ENCODE data around the gene TMPRSS6. TPM values are rescaled to one million over a fixed set of nuclear protein-coding genes. Genes with fewer than 3 reads are reported as not detected.

Gene TMPRSS6
- total and polyA plus RNA-seq, 3 experiments from 2014 or later, result 0.16 to 0.68 (median 0.42) TPM

DNA sequence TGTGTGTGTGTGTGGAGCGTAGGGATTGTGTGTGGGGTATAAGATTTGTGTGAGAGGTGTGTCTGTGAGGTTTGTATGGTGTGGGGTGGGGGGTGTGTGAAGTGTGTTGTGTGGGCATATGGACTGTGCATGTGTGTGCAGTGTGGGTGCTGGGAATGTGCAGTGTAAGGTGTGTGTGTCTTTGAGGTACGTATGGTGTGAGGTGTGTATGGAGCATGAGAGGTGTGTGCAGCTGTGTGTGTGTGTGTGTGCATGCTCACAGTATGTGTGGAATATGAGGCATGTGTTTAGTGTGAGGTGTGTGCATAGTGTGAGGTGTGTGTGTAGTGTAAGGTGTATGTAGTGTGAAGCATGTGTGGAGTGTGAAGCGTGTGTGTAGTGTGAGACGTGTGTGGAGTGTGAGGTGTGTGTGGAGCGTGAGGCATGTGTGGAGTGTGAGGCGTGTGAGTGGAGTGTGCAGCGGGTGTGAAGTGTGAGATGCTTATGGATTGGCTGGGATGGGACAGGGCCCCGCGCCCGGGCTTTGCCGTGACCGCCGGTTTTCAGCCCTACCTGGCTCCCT is 1.7 kb upstream of the TMPRSS6 start:
- Histone ChIP-seq H3K27me3 (ENCODE audit: insufficient read depth, low read length, poor library complexity, severe bottlenecking) (no peaks in the 10 kb centered on the region), H3K36me3 (ENCODE audit: insufficient read depth, low read length) (no peaks in the 10 kb centered on the region), H3K4me1 (ENCODE audit: insufficient read depth, low read length) (no peaks in the 10 kb centered on the region), H3K27ac (ENCODE audit: low read depth, low read length) (no peak overlapping the region), H3K9me3 (ENCODE audit: low read length) (no peaks in the 10 kb centered on the region), H3K4me3 (ENCODE audit: low read length) (no peak overlapping the region)
- Mint-ChIP-seq H3K27me3 (peaks cover 0 to 3% of the 10 kb centered on the region in 2 donors), H3K4me3 (no peak overlapping the region), H3K36me3 (peaks cover 2 to 8% (median 5%) of the 10 kb centered on the region in 3 donors), H3K4me1 (peaks cover 0 to 7% (median 0%) of the 10 kb centered on the region in 3 donors), H3K27ac (peak overlapping the region in 2 of 8 donors; percentile 1 to 9), H3K9me3 (no peaks in the 10 kb centered on the region)
- ChIA-PET POLR2A (no interaction called here), CTCF (no interaction called here)
- no peak for DNase-seq

DNA sequence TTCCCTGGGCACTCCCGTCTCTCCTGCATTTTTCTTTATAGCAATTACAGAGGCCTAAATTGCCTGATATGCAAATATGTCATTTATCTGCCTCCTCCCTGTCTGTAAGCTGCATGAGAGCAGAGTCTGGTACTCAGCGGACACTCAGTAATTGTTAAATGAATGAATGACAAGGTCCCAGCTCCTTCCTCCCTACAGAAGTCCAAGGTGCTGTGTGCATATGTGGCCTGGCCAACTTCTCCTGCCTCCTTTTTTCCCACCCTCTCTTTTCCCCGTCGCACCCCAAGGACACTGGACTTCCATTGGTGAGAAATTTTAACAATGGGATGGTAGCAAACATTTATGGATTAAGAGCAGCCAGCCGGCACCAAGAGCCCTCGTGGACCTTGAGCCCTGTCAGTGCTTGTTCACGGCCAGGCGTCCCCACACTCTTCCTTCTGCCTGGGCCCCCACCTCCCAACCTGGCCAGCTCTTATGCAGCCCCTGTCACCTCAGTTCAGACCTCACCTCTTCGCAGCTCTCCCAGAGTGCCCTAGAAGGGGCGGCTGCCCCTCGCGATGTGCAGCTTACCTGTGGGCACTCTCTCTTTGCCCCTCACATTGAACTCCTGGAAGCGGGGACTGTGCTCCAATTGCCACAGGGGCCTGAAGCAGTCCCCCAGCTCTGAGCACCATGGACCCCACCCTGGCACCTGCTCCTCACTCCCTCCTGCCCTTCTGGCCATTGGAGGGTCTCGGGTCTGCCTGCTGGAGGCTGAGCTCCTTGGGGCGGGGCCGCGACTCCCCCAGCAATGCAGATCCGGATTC is 1.5 kb downstream of the TMPRSS6 start:
- CTCF ChIA-PET, result interaction anchor here (0.8 kb wide), 1 partner anchor 92 kb away, joined by 4 read pairs; no protein-coding TSS in a partner anchor
- H3K9me3 ChIP-seq (ENCODE audit: low read length), result no peaks in the 10 kb centered on the region
- POLR2A ChIA-PET, result no interaction called here
- peak overlapping the region in 3 of 8 donors; percentile 33 to 76 (median 58) for H3K27ac Mint-ChIP-seq
- H3K4me3 Mint-ChIP-seq, result no peak overlapping the region
- no peaks in the 10 kb centered on the region for H3K36me3 ChIP-seq (ENCODE audit: insufficient read depth, low read length)
- no peak overlapping the region for H3K27ac ChIP-seq (ENCODE audit: low read depth, low read length)
- DNase-seq, result no peak
- no peaks in the 10 kb centered on the region for H3K4me1 ChIP-seq (ENCODE audit: insufficient read depth, low read length)
- no peaks in the 10 kb centered on the region for H3K27me3 ChIP-seq (ENCODE audit: insufficient read depth, low read length, poor library complexity, severe bottlenecking)
- H3K4me1 Mint-ChIP-seq, result peaks cover 0 to 6% (median 0%) of the 10 kb centered on the region in 3 donors
- peaks cover 0 to 3% (median 0%) of the 10 kb centered on the region in 3 donors for H3K36me3 Mint-ChIP-seq
- H3K27me3 Mint-ChIP-seq, result peaks cover 0 to 3% of the 10 kb centered on the region in 2 donors
- no peak overlapping the region for H3K4me3 ChIP-seq (ENCODE audit: low read length)
- H3K9me3 Mint-ChIP-seq, result no peaks in the 10 kb centered on the region

DNA sequence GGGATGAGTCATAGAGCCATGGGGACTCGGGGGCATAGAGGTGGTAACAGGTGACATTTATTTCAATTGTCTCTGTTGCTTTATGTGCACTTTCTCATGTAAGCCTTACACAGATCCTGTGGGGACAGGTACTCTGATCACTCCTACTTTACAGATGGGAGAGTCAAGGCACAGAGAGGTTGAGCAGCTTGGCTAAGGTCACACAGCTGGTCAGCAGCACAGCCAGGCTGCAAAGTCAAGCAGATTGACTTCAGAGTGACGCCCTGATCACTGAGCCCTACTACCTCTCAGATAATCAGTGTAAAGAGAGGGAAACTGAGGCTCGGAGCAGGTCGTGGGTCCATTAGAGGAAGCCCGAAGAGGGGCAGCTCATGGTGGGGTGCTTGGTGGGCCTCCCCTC is 3.5 kb downstream of the TMPRSS6 start:
- Mint-ChIP-seq H3K9me3 (no peaks in the 10 kb centered on the region), H3K27me3 (peaks cover 0 to 3% of the 10 kb centered on the region in 2 donors), H3K4me1 (peaks cover 0 to 6% (median 2%) of the 10 kb centered on the region in 3 donors), H3K36me3 (no peaks in the 10 kb centered on the region), H3K4me3 (no peak overlapping the region), H3K27ac (no peak overlapping the region)
- DNase-seq, result no peak
- H3K27me3 ChIP-seq (ENCODE audit: insufficient read depth, low read length, poor library complexity, severe bottlenecking), result no peaks in the 10 kb centered on the region
- CTCF ChIA-PET, result interaction anchor here (1.0 kb wide), 1 partner anchor 14 kb away, joined by 3 read pairs; no protein-coding TSS in a partner anchor
- no peak overlapping the region for H3K27ac ChIP-seq (ENCODE audit: low read depth, low read length)
- no peak overlapping the region for H3K4me3 ChIP-seq (ENCODE audit: low read length)
- no peaks in the 10 kb centered on the region for H3K9me3 ChIP-seq (ENCODE audit: low read length)
- POLR2A ChIA-PET, result no interaction called here
- H3K36me3 ChIP-seq (ENCODE audit: insufficient read depth, low read length), result no peaks in the 10 kb centered on the region
- no peaks in the 10 kb centered on the region for H3K4me1 ChIP-seq (ENCODE audit: insufficient read depth, low read length)

DNA sequence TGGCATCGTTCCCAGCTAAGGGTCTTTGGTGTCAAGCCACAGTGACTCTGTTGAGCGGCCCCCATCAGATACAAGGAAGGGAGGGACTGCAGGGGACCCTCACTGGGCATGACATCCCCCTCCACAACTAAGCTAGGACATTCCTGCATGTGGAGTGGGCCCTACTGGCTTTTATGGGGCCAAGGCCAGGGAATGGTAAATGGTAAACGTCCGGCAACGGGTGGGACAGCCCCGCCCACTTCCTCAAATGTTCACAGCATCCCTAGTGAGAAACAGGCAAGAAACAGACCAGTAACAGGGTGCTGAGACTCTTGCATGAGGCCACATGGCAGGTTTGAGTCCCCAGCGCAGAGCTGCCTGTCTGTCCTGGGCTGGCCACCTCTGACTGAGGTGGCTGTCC is 4.4 kb downstream of the TMPRSS6 start:
- no peaks in the 10 kb centered on the region for H3K36me3 ChIP-seq (ENCODE audit: insufficient read depth, low read length)
- no peak for DNase-seq
- ChIA-PET POLR2A (no interaction called here), CTCF (interaction anchor here (1.0 kb wide), 1 partner anchor 15 kb away, joined by 3 read pairs; no protein-coding TSS in a partner anchor)
- Mint-ChIP-seq H3K27ac (no peak overlapping the region), H3K9me3 (no peaks in the 10 kb centered on the region), H3K4me1 (peaks cover 6 to 13% (median 7%) of the 10 kb centered on the region in 3 donors), H3K4me3 (no peak overlapping the region), H3K36me3 (no peaks in the 10 kb centered on the region), H3K27me3 (peaks cover 0 to 3% of the 10 kb centered on the region in 2 donors)
- no peak overlapping the region for H3K27ac ChIP-seq (ENCODE audit: low read depth, low read length)
- H3K27me3 ChIP-seq (ENCODE audit: insufficient read depth, low read length, poor library complexity, severe bottlenecking), result no peaks in the 10 kb centered on the region
- no peaks in the 10 kb centered on the region for H3K9me3 ChIP-seq (ENCODE audit: low read length)
- no peaks in the 10 kb centered on the region for H3K4me1 ChIP-seq (ENCODE audit: insufficient read depth, low read length)
- no peak overlapping the region for H3K4me3 ChIP-seq (ENCODE audit: low read length)

DNA sequence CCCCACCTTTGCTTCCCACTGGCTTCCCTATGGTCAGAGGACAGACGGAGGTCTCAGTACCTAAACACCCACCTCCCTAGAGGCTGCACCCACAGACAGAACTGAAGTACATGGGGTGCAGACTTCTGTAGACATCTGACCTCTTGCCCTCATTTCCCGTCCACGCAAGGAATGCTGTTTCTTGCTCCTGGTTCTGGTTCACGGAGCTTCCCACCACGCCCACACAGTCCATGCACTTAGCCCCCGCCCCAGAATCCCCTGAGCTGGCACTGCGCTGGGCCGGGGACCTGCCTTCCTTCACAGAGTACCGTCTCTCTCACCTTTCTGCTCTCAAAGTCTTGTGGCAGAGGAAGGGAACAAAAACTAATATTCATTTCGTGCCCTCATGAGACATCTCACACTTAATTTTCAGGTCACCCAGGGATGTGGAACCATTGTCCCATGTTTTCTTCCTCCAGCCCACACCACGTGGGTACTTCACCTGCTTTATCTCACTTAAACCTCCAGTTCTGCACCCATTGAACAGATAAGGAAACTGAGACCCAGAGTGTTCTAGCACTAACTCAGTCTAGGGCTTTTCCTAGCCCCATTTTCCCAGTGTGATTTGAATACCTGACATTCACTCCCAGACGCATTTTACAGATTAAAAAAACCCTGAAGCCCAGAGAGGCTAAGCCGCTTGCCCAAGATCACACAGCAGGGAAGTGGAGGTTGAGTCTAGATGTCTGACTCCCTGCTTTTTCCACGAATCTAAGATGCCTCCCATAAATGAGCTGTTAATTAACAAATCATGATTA is 5.7 kb downstream of the TMPRSS6 start:
- Mint-ChIP-seq H3K27ac (peak overlapping the region in 3 of 8 donors; percentile 15 to 64 (median 25)), H3K27me3 (peaks cover 0 to 3% of the 10 kb centered on the region in 2 donors), H3K36me3 (no peaks in the 10 kb centered on the region), H3K4me3 (no peak overlapping the region), H3K4me1 (peaks cover 6 to 17% (median 10%) of the 10 kb centered on the region in 3 donors), H3K9me3 (no peaks in the 10 kb centered on the region)
- no peaks in the 10 kb centered on the region for H3K9me3 ChIP-seq (ENCODE audit: low read length)
- H3K36me3 ChIP-seq (ENCODE audit: insufficient read depth, low read length), result no peaks in the 10 kb centered on the region
- no peak overlapping the region for H3K27ac ChIP-seq (ENCODE audit: low read depth, low read length)
- H3K4me3 ChIP-seq (ENCODE audit: low read length), result no peak overlapping the region
- CTCF ChIA-PET, result interaction anchor here (1.2 kb wide), 1 partner anchor 96 kb away, joined by 4 read pairs; no protein-coding TSS in a partner anchor
- POLR2A ChIA-PET, result no interaction called here
- no peak for DNase-seq
- H3K4me1 ChIP-seq (ENCODE audit: insufficient read depth, low read length), result no peaks in the 10 kb centered on the region
- no peaks in the 10 kb centered on the region for H3K27me3 ChIP-seq (ENCODE audit: insufficient read depth, low read length, poor library complexity, severe bottlenecking)

DNA sequence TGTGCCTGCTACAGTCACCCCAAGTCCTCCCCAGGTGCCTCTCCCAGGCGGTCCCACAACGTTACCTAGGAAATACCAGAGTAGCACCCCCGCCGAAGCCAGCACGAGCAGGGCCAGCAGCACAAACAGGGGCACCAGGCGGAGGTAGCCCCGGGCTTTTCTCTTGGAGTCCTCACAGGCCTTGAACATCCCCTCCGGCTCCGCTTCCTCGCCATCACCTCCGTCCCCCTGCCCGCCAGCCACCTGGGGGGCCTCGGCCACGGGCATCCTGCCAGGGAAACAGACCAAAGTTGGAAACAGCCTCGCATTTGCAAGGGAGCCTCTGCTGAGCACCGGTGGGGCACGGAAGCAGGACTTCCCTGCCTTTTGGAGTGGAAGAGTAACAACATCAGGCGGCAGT is 6.4 kb downstream of the TMPRSS6 start:
- Histone ChIP-seq H3K27me3 (ENCODE audit: insufficient read depth, low read length, poor library complexity, severe bottlenecking) (no peaks in the 10 kb centered on the region), H3K36me3 (ENCODE audit: insufficient read depth, low read length) (no peaks in the 10 kb centered on the region), H3K27ac (ENCODE audit: low read depth, low read length) (no peak overlapping the region), H3K4me3 (ENCODE audit: low read length) (no peak overlapping the region), H3K9me3 (ENCODE audit: low read length) (no peaks in the 10 kb centered on the region), H3K4me1 (ENCODE audit: insufficient read depth, low read length) (no peaks in the 10 kb centered on the region)
- H3K4me3 Mint-ChIP-seq, result no peak overlapping the region
- H3K27me3 Mint-ChIP-seq, result peaks cover 0 to 3% of the 10 kb centered on the region in 2 donors
- no peaks in the 10 kb centered on the region for H3K36me3 Mint-ChIP-seq
- peaks cover 8 to 21% (median 15%) of the 10 kb centered on the region in 3 donors for H3K4me1 Mint-ChIP-seq
- ChIA-PET CTCF (interaction anchor here (1.2 kb wide), 1 partner anchor 96 kb away, joined by 4 read pairs; no protein-coding TSS in a partner anchor), POLR2A (no interaction called here)
- no peaks in the 10 kb centered on the region for H3K9me3 Mint-ChIP-seq
- no peak for DNase-seq
- no peak overlapping the region for H3K27ac Mint-ChIP-seq

DNA sequence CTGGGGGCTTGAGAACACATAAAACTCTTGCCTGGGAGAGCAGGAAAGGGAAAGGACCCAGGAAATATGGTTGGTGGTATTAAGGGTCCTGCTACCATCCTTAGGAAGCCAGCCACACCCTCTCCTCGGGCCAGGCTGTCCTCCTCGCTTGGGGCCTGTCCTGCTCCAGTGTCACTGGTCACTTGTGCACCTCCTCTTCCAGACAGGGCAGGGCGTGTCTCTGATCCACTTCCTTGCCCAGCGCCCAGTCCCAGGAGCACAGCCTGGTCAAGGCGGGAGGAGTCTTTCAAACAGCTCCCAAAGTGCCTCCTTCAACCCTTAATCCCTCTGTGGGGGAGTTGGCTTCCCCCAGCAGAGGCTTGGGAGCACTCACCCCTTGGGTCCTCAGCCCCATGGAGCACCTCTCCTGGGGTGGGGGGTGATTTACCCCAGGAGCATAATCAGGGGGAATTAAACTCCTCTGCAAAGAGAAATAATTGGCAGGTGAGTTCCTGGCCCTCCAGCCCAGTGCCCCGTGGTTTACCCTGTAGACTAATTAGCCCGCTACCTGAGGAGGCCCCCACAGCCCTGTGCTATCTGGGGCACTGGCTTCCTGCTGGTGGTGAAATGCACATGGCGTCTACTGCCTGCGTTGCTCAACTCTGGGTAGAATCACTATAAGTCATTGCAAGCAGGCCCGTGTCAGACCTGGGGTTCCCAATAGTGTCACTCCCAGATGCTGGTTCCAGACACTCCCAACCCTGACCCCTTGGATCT is 8.0 kb downstream of the TMPRSS6 start:
- H3K36me3 ChIP-seq (ENCODE audit: insufficient read depth, low read length), result no peaks in the 10 kb centered on the region
- Mint-ChIP-seq H3K4me3 (no peak overlapping the region), H3K4me1 (peaks cover 8 to 21% (median 15%) of the 10 kb centered on the region in 3 donors), H3K36me3 (no peaks in the 10 kb centered on the region), H3K27me3 (peaks cover under 1 to 4% of the 10 kb centered on the region in 2 donors), H3K27ac (peak overlapping the region in 4 of 8 donors; percentile 17 to 70 (median 58)), H3K9me3 (no peaks in the 10 kb centered on the region)
- H3K4me1 ChIP-seq (ENCODE audit: insufficient read depth, low read length), result no peaks in the 10 kb centered on the region
- no peaks in the 10 kb centered on the region for H3K9me3 ChIP-seq (ENCODE audit: low read length)
- peak in 1 of 5 donors; percentile 13 for DNase-seq
- no peaks in the 10 kb centered on the region for H3K27me3 ChIP-seq (ENCODE audit: insufficient read depth, low read length, poor library complexity, severe bottlenecking)
- ChIA-PET CTCF (interaction anchor here (0.8 to 1.5 kb wide), 2 partner anchors 20 to 124 kb away, joined by 3 to 5 read pairs; no protein-coding TSS in a partner anchor), POLR2A (no interaction called here)
- H3K27ac ChIP-seq (ENCODE audit: low read depth, low read length), result no peak overlapping the region
- no peak overlapping the region for H3K4me3 ChIP-seq (ENCODE audit: low read length)

Measured in CD8-positive, alpha-beta memory T cell (primary cell).